B cell (primary cell): ENCODE data around the gene COQ9. TPM values are rescaled to one million over a fixed set of nuclear protein-coding genes. Genes with fewer than 3 reads are reported as not detected.
A peak's percentile ranks its signal among the peaks of the same experiment; 100 is the strongest.

Source experiments
- ATAC-seq: fragments of 200-7000 bp; cut with Tn5 transposase; one replicate; pipeline ENCODE4 v1.10.0; 2021; ENCODE audit warnings: low read depth, mild to moderate bottlenecking, moderate number of reproducible peaks, moderate library complexity
- CTCF ChIA-PET: fragments of 350-600 bp; sonication (Branson Sonifier 250); formaldehyde crosslinking; loops from one replicate; lab custom pipeline; 2021; ENCODE audit warnings: antibody characterized with exemption, inconsistent platforms; lab: Charles Lee
- POLR2A ChIA-PET: fragments of 350-600 bp; sonication (Branson Sonifier 250); formaldehyde crosslinking; loops from one replicate; lab custom pipeline; 2021; ENCODE audit warnings: antibody characterized with exemption; lab: Charles Lee
- DNase-seq: peaks from one replicate; pipeline ENCODE4 v3.0.0; 2013
- H2AFZ ChIP-seq: 2 replicates; pipeline ENCODE4 v1.6.1; 2012; ENCODE audit warnings: mild to moderate bottlenecking, low read depth, low read length; ENCODE audit not compliant: insufficient read depth, poor library complexity, severe bottlenecking
- H3K27ac ChIP-seq, 2 donors: 1 replicate in 1 of 2; 2 replicates in 1 of 2; pipeline ENCODE4 v1.5.1; 2012 to 2013; ENCODE audit warnings: low read length in 2 of 2, mild to moderate bottlenecking in 2 of 2, moderate library complexity in 1 of 2
- H3K27me3 ChIP-seq, 4 experiments: fragments of 200-600 bp in 1 of 4; sonication (generic) in 1 of 4; replicated peaks in 1 of 4; 1 replicate in 2 of 4; 2 replicates in 2 of 4; pipeline versions ENCODE4 v1.6.1 to v1.7.0; 2013 to 2016; ENCODE audit warnings: low read length in 3 of 4, mild to moderate bottlenecking in 2 of 4, mixed read lengths in 1 of 4, moderate library complexity in 1 of 4; ENCODE audit not compliant: insufficient read depth in 4 of 4, control insufficient read depth in 3 of 4; ENCODE audit errors: control extremely low read depth in 1 of 4
- H3K36me3 ChIP-seq, 2 experiments: replicated peaks in 1 of 2; 1 replicate in 1 of 2; 2 replicates in 1 of 2; pipeline versions ENCODE4 v1.6.1 to v1.7.1; 2013; ENCODE audit warnings: low read length in 1 of 2; ENCODE audit not compliant: insufficient read depth in 2 of 2, control insufficient read depth in 1 of 2; ENCODE audit errors: control extremely low read depth in 1 of 2, extremely low read depth in 1 of 2
- H3K4me1 ChIP-seq, 2 donors: fragments of 200-600 bp in 1 of 2; sonication (generic) in 1 of 2; 1 replicate in 1 of 2; 2 replicates in 1 of 2; pipeline versions ENCODE4 v1.5.1 to v1.6.1; 2013 to 2017; ENCODE audit warnings: low read length in 2 of 2; ENCODE audit not compliant: control insufficient read depth in 2 of 2, insufficient read depth in 2 of 2
- H3K4me2 ChIP-seq: replicated peaks from 2 replicates; pipeline ENCODE3; 2012; ENCODE audit warnings: mild to moderate bottlenecking, low read depth, low read length; ENCODE audit not compliant: poor library complexity, severe bottlenecking
- H3K4me3 ChIP-seq, 5 experiments: fragments of 200-600 bp in 1 of 5; sonication (generic) in 1 of 5; 1 replicate in 3 of 5; 2 replicates in 2 of 5; pipeline versions ENCODE4 v1.5.1 to v1.7.0; 2011 to 2016; ENCODE audit warnings: low read length in 4 of 5, mild to moderate bottlenecking in 4 of 5, low read depth in 2 of 5, control low read depth in 1 of 5, moderate library complexity in 1 of 5; ENCODE audit not compliant: insufficient read depth in 1 of 5; ENCODE audit errors: control extremely low read depth in 1 of 5, extremely low read depth in 1 of 5
- H3K79me2 ChIP-seq: fragments of 200-600 bp; sonication (generic); one replicate; pipeline ENCODE4 v1.6.0; 2016; ENCODE audit warnings: low read length; ENCODE audit not compliant: control insufficient read depth, insufficient read depth
- H3K9ac ChIP-seq: fragments of 200-600 bp; sonication (generic); 2 replicates; pipeline ENCODE4 v1.6.1; 2017; ENCODE audit warnings: mild to moderate bottlenecking, low read length, moderate library complexity
- H3K9me3 ChIP-seq, 3 donors: one replicate each; pipeline versions ENCODE4 v1.6.1 to v1.7.1; 2013; ENCODE audit warnings: low read length in 2 of 3; ENCODE audit not compliant: control insufficient read depth in 2 of 3, insufficient read depth in 1 of 3; ENCODE audit errors: control extremely low read depth in 1 of 3
- H4K20me1 ChIP-seq: 2 replicates; pipeline ENCODE4 v1.6.0; 2012; ENCODE audit warnings: mild to moderate bottlenecking, low read length; ENCODE audit not compliant: insufficient read depth, control insufficient read depth, poor library complexity, severe bottlenecking
- H3K27ac Mint-ChIP-seq: one replicate; pipeline ENCODE4 v1.8.0; 2021; ENCODE audit warnings: mixed read lengths
- H3K27me3 Mint-ChIP-seq: one replicate; pipeline ENCODE4 v1.8.0; 2021; ENCODE audit warnings: mixed read lengths
- H3K4me1 Mint-ChIP-seq: one replicate; pipeline ENCODE4 v1.8.0; 2021; ENCODE audit warnings: mixed read lengths
- H3K4me3 Mint-ChIP-seq: one replicate; pipeline ENCODE4 v1.8.0; 2021; ENCODE audit warnings: mixed read lengths
- H3K9me3 Mint-ChIP-seq: one replicate; pipeline ENCODE4 v1.8.0; 2022; ENCODE audit warnings: mixed read lengths; ENCODE audit not compliant: insufficient read depth
- EZH2 ChIP-seq: IDR thresholded peaks from 2 replicates; pipeline ENCODE4 v1.6.1; 2012; ENCODE audit warnings: borderline replicate concordance, low read depth, mild to moderate bottlenecking, moderate library complexity, low read length; ENCODE audit not compliant: insufficient read depth, poor library complexity, severe bottlenecking
- WGBS: methylation state at CpG from one replicate; pipeline ENCODE4 v1.1.5; 2013; ENCODE audit warnings: missing lambda C conversion rate; ENCODE audit not compliant: insufficient coverage; 5-methylcytosine and 5-hydroxymethylcytosine counted together
- intact Hi-C: fragments of 100-400 bp; cut with micrococcal nuclease; formaldehyde crosslinking; loops from one replicate; pipeline ENCODE4 v1.10.0; 2022
- polyA plus RNA-seq: library from polyadenylated mRNA; depleted of rRNA; stranded (reverse); fragments of >200 nt; gene quantifications from 2 replicates; pipeline ENCODE4 v1.2.3, GENCODE V29; 2012
- total RNA-seq, 2 donors: library from RNA; stranded (reverse); fragments of 120-200 nt in 1 of 2; gene quantifications; 1 replicate in 1 of 2; 2 replicates in 1 of 2; pipeline versions ENCODE4 v1.2.3 to v1.2.4, GENCODE V29; 2013 to 2022
- TF ChIP-seq, protein P1 (sequence below): fragments of 200-600 bp; IDR thresholded peaks from one replicate; pipeline ENCODE4 v1.8.0; 2022; ENCODE audit warnings: antibody characterized with exemption, mild to moderate bottlenecking

COQ9 gene
- total and polyA plus RNA-seq, 2 donors (not counting 1 experiment from before 2014, with no cell fraction given), result 41.5 to 53.0 TPM

DNA sequence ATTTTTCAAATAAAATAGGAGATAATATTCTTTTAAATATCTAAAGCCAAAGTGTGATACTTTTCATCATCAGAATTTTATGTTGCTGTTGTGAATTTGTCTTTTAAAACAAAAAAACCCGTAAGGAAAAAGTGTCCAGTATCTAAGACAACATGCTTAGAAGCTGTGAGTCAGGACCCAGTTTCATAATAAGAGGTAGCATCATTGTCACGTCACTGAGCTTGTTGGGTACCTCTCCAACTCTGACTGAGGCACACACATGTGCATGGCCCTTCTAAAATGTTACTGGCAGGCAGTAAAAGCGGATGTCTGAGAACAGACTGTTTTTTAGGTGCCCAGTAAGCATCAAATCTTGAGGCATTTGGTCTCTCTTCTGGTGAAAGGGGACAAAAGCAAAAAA lies 2.6 kb upstream of the COQ9 start:
- no peak overlapping the region for H3K27ac ChIP-seq
- peaks cover 6% of the 10 kb centered on the region for H3K9me3 Mint-ChIP-seq
- peaks cover 1 to 13% of the 10 kb centered on the region in 2 experiments for H3K36me3 ChIP-seq
- ATAC-seq (no peak), DNase-seq (no peak)
- no peak overlapping the region for H3K9ac ChIP-seq
- peaks cover 28% of the 10 kb centered on the region for H3K4me1 Mint-ChIP-seq
- peaks cover 4 to 13% (median 11%) of the 10 kb centered on the region in 3 donors for H3K9me3 ChIP-seq
- intact Hi-C loops, result no loop called here
- no peak overlapping the region for H3K4me2 ChIP-seq
- H3K27me3 ChIP-seq, result no peaks in the 10 kb centered on the region
- H3K4me3 ChIP-seq, result no peak overlapping the region
- 100% methylated on average over 3 of the region's 3 CpGs for WGBS
- H3K79me2 ChIP-seq, result peaks cover 72% of the 10 kb centered on the region
- CTCF ChIA-PET, result interaction anchor here (1.1 to 1.2 kb wide), 2 partner anchors 16 to 28 kb away, joined by 3 to 4 read pairs; no protein-coding TSS in a partner anchor
- no peaks in the 10 kb centered on the region for H3K27me3 Mint-ChIP-seq
- H4K20me1 ChIP-seq, result no peaks in the 10 kb centered on the region
- TF ChIP-seq, protein P1, sequence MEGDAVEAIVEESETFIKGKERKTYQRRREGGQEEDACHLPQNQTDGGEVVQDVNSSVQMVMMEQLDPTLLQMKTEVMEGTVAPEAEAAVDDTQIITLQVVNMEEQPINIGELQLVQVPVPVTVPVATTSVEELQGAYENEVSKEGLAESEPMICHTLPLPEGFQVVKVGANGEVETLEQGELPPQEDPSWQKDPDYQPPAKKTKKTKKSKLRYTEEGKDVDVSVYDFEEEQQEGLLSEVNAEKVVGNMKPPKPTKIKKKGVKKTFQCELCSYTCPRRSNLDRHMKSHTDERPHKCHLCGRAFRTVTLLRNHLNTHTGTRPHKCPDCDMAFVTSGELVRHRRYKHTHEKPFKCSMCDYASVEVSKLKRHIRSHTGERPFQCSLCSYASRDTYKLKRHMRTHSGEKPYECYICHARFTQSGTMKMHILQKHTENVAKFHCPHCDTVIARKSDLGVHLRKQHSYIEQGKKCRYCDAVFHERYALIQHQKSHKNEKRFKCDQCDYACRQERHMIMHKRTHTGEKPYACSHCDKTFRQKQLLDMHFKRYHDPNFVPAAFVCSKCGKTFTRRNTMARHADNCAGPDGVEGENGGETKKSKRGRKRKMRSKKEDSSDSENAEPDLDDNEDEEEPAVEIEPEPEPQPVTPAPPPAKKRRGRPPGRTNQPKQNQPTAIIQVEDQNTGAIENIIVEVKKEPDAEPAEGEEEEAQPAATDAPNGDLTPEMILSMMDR, result no peak
- no peak for TF ChIP-seq EZH2
- no peak overlapping the region for H3K4me3 Mint-ChIP-seq
- POLR2A ChIA-PET, result no interaction called here
- no peak overlapping the region for H3K27ac Mint-ChIP-seq
- peaks cover 16% of the 10 kb centered on the region in 2 donors for H3K4me1 ChIP-seq
- no peak overlapping the region for H2AFZ ChIP-seq

DNA sequence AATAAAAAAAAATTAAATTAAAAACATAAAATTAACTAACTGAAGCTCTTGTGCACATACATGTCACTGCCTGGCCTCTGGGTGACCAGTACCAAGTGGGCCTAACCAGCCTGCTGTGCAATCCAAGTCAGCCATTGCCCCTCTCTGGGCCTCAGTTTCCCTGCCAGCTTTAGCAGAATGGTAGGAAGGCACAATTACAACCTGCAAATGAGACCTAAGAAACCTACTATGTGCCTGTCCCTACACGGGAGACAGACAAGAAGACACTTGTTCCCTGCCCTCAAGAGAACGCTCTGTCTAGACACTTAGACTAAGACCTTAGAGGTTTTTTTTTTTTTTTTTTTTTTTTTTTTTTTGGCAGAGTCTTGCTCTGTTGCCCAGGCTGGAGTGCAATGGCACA lies 1.8 kb upstream of the COQ9 start:
- Mint-ChIP-seq H3K4me1 (peaks cover 28% of the 10 kb centered on the region), H3K27me3 (no peaks in the 10 kb centered on the region), H3K9me3 (peaks cover 2% of the 10 kb centered on the region), H3K4me3 (peak overlapping the region; percentile 50), H3K27ac (no peak overlapping the region)
- Histone ChIP-seq H3K79me2 (peaks cover 72% of the 10 kb centered on the region), H3K27ac (no peak overlapping the region), H3K4me2 (no peak overlapping the region), H3K4me3 (no peak overlapping the region), H2AFZ (no peak overlapping the region), H4K20me1 (no peaks in the 10 kb centered on the region), H3K9me3 (peaks cover 3 to 7% (median 4%) of the 10 kb centered on the region in 3 donors), H3K27me3 (no peaks in the 10 kb centered on the region), H3K4me1 (peaks cover 16% of the 10 kb centered on the region in 2 donors), H3K9ac (no peak overlapping the region), H3K36me3 (peaks cover 1 to 7% of the 10 kb centered on the region in 2 experiments)
- ATAC-seq, result no peak
- intact Hi-C loops, result no loop called here
- TF ChIP-seq, protein P1, result no peak
- no peak for TF ChIP-seq EZH2
- DNase-seq, result no peak
- POLR2A ChIA-PET, result no interaction called here
- CTCF ChIA-PET, result interaction anchor here (2.0 to 2.8 kb wide), 3 partner anchors 29 to 145 kb away, joined by 6 to 14 read pairs (median 14); no protein-coding TSS in a partner anchor
- WGBS, result no CpG with 5 or more reads among the region's 2 CpGs
